HG03460 (cell line): ENCODE results near the gene ARID1B.
A peak's percentile ranks its signal among the peaks of the same experiment; 100 is the strongest.

Experiments
- ATAC-seq: cut with Tn5 transposase; IDR thresholded peaks from one replicate; pipeline ENCODE4 v1.9.1; 2021; ENCODE audit not compliant: unreplicated experiment

The ARID1B gene

DNA sequence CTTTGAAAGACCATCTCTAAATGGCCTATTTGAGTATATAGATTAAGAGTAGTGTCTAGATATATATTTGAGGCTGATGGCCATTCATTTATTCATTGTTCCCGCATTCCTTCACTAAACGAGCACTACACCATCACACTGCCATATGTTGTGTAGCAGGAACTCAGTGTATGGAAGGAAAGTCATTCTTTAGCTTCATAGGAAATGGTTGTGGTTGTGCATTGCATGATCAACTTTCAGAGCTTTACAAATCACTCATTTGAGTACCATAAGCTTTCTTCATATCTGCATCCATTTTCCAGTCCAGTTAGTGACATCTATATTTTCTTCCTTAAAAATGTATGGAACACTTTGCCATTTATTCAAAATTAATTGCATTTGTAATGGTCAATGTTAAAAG is 97.9 kb downstream of the ARID1B start:
- ATAC-seq = no peak

DNA sequence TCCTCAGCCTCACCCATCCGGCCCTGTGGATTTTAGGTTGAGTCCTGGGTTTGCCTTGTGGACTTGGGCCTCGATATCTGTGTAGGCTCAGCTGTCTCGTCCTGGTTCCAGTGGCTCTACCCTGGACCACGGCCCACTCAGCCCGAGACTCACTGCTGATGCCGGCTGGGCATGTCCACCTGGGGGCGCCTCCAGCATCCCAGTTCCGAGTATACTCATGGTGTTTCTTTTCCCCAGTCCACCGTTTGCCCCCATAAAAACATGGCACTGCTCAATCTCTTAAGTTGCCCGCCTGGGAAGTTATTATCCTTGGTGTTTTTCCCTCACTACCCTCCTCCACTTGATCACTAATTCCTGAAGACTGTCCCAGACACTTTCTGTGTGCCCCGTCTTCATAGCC is 99.1 kb downstream of the ARID1B start:
- no peak for ATAC-seq

DNA sequence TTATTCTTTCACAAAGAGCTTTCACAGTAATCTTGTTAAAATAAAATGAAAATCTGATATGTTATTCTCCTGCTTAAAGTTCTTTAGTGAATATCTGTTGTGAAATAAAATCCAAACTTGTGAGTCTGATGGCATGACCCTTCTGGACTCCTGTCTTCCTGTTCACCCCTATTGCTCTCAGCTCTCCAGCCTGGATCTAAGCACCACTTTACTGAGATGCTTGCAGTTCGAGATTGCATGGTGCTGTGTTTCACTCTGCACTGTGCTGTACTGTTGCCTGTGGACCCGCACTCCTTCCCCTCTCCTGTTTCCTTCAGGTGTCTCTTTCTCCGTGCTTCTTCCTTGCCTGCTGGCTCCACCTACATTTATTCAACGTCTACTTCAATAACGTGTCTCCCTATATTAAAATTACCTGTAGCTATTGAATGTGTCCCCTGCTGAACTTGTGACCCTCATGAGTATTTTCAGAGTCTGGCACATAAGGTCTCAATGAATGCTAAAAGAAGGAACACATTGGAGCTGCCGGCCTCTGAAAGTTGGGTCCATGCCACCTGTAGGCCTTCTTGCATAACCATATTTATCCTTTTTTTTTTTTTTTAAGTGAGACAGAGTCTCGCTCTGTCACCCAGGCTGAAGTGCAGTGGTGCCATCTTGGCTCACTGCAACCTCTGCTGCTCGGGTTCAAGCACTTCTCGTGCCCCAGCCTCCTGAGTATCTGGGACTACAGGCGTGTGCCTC is 100.1 kb downstream of the ARID1B start:
- ATAC-seq = no peak

DNA sequence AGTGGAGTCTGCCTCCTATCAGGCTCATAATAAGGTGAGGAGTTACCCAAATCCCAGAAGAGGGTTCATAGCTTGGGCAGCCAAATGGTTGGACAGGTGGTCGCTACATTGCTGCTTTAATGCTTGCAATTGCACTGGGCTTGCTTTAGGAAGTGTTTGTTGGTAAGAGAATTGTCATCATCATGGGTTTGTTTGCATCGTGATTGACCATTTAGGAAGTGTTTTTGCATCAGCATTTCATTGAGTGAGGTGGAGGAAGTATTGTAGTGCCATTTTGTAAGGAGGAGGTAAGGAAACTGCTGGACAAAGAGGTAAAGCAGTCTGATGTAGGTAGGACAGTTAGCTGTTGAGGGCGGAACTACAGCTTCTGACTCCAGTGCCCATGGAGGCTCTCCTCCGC is 101.5 kb downstream of the ARID1B start:
- ATAC-seq = no peak

DNA sequence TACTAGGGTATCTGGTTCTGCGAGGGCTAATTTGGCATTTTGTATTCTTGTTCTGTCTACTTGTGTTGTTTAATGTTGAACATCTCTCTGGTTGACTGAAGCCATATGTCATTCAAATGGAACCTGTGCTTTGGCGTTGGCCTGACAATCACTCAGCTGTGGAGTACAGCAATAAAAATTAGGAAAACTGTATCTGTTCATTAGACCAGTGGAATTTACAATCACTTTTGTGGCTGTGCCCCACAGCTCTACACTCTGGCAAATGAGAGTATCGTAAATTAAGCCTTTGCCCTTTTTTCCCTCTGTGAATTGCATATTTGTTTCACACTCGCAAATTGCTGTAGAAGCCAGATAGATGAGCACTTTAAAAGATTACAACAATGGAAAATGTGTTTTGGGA is 102.0 kb downstream of the ARID1B start:
- ATAC-seq = no peak

DNA sequence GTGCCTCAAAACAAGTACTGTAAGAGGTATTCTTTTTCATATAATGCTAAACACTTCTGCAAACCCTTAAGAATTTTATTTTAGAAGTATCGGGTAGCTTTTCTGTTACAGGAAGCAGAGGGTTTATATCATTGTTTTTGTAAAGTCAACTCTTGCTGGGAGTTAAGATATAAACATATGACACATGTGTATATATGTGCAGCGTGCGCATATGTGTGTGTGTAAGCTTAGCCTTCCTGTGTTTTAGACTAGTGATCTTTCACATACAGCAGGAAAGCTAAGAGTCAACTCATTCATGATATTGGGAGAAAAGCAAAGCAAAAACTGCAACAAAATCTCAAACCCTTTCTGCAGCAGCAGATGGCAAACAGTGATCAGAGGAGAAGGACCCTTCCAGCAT is 102.4 kb downstream of the ARID1B start:
- no peak for ATAC-seq

DNA sequence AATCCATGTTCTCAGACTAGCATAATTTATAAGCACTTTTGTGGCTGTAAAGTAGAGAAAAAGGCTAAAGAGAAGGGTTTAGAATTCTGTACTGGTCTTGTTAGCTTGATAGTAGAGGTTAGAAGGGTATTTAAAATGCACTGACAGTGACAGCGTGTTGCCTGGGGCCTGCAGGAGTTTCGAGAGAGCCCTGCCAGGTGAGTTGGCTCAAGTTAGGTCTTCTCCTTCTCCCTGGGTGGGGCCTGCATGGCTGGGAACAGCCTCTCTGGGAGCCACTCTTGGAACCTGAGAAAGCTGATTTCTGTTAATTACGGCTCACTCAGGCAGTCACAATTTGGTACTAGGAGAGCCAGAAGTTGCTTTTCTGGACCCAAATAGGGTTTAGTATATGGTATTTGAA is 103.7 kb downstream of the ARID1B start:
- ATAC-seq = no peak

DNA sequence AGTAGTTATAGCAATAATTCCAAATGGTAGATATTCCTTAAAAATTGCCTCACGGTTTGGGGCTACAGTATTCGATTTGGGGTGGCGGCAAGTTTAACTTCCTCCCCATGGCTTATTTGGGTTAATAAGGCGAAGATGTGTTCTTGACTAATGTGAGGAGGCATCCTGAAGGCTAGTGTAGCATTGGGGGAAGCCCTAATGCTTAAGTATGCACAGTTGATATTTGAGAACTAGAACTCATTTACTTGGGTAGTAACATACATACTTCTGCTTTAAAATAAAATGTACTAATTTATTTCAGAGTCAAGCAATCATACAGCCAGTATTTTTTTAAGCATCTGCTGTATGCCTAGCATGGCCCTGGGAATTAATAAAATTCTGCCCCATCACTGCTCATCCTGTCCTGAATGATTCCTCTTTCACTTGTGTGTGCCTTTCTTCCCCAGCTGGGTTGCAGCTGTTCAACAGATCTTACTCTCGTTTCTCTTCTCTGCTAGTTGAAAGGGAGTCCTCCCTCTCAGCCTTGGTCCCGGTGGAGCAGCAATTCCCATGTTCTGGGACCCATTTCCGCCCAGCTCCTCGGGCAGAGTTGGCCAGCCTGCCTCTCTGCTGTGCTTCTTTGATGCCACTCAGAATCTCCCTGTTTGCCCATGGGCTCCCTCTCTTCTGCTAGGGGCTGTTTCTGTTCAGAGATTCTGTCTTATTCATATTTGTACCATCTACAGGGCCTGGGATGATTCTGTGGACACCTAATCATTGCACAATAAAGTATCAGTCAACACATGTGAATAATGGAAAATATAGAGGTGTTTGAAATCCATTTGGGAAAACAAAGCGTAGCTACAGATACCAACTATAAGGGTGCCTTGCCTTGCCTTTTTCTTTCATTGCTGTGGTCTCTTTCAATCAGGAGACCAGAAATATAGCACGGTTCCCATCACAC is 104.8 kb downstream of the ARID1B start:
- ATAC-seq = no peak

DNA sequence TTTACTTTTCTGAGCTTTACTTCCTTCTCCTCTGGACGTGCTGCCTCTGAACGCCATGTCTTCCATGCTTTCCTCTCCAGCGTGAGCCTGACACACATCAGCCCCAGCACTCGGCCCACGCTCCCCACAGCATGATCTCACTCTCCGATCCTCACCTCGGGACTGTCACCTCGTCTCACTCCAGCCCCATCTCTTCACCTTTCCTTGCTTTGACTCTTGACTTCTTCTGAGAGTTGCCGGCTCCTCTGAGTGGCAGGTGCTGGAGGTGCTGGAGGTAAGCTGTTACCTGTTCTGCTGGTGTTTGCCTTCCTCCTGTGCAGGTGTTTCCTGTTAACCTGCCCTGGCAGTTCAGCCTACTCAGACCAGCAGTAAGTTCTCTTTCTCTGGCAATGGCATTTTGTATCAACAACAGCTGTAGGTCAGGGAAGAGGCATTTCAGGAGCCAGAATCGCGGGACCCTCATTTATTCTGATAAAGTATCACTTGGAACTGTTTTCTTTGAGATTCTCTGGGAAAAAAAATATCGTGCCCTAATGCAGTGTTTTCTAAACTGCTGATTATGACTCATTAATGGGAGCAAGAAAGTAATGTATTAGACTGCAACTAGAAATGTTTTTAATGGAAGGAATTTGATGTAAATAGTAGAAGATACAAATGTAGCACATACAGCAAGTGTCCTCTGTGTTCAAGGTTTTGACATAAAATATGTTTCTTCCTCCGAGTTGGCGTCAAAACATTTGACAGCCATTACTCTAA is 106.5 kb downstream of the ARID1B start:
- ATAC-seq = no peak

DNA sequence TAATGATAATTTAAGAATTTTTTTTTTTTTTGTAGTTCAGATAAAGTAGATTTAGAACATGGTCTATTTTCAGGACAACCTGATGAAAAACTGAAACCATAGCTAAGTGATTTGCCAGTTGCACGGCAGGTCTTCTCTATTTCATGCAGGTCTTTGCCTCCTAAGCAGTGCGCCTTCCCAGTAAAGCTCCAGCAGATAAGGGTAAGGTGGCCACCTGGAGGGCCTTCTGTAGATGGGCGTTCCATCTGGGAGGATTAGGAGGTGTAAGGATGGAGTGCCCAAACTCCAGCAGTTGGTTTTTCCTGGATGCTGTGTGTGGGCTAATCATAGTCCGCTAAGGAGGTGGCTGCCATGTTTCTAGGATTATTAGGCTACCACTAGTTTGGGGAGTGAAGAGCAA is 107.1 kb downstream of the ARID1B start:
- no peak for ATAC-seq

DNA sequence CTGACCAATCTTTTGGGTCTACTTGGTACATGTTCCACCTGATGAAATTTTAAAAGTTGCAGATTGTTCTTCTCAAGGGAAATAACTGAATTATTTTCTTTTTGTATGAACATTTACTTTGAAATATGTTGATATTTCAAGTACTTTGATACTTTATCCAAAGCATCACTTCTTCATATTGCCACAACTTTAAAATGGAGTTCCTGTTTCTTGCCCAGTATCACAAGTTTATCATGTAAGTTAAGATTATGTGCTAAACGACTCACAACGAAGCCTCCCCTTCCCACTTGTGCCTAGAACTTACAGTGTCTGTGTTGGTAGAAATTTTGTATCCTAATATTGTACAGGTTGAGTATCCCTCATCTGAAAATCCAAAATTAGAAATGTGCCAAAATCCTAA is 108.4 kb downstream of the ARID1B start:
- ATAC-seq = no peak

DNA sequence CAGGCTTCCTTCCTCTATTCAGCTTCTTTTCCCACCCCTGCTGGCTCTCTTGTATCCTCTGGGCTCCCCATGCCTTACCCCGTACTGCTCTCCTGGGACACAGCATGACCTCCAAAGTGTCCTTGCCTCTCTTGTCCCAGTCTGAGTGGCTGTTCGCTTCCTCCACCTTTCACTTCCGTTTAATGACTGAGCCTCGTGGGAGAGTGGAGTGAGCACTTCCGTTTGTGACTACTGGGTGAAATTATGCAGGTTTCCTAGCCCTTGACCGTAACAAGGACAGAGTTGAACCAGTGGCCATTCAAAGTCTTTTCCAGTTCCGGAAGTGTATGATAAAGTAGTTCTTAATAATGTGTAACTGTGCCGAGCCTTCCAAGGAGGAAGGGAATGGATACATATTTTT is 109.2 kb downstream of the ARID1B start:
- ATAC-seq = peak; percentile 64

DNA sequence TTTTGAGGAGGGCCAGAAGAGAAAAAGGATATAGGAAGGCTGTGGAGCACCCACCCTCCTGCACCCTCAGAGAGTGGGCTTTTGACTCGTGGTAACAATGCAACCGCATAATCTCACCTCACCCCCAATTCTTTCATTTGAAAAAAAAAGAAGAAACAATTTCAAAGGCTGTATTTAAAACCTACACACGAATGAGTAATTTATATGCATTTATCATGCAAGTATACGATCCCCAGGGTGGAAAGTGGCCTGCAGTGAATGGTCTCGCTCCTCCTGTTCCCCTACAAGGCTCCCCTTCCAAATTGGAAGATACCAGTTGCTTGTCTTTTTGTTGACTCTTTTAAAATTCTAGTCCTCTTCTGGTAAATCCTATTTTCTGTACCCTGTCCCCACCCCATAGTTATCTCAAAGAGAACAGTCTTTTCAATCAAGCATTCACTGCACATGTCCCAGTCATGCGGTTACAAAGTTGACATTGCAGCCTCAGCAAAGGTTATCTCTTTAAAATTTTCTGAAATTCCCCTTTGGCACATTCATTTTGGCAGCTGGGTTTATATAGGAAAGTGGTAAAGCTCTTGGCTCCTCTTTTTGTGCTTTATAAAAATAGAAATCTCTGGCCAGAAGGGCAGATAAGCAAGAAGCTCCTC is 110.6 kb downstream of the ARID1B start:
- ATAC-seq = no peak

DNA sequence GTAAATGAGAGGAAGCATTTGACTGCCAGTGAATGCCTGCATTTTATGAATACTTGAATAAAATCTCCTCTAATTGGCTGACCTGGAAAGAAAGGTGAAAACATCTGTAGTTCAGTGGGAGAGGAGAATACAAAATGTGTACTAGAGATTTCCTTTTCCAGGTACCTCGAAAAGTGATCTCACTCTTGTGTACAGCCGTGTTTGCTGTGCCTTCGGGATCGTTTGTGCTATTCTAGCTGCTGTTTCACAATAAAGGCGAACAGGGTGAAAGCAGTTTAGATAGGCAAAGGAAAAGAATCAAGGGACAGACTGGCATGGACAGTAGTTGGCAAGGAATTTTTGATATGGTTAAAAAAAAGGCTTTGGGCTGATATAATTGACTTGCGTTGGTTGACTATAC is 112.3 kb downstream of the ARID1B start:
- no peak for ATAC-seq

DNA sequence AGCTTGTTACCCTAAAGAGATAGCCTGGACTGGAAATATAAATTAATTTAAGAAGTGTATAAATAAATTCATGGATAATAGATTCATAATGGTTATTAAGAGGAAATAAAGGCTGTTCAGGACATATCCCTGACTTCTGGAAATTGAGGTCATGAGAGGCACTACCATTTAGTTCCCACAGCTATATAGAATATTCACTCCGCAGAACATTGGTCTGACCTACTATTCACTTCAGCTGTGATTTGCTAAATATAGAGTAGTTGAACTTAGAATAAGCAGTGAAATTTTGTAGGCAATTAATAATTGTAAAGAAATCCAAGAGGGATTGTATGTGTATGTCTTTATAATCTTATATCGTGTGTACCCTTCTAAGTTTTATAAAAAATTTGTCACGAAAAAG is 112.8 kb downstream of the ARID1B start:
- no peak for ATAC-seq

DNA sequence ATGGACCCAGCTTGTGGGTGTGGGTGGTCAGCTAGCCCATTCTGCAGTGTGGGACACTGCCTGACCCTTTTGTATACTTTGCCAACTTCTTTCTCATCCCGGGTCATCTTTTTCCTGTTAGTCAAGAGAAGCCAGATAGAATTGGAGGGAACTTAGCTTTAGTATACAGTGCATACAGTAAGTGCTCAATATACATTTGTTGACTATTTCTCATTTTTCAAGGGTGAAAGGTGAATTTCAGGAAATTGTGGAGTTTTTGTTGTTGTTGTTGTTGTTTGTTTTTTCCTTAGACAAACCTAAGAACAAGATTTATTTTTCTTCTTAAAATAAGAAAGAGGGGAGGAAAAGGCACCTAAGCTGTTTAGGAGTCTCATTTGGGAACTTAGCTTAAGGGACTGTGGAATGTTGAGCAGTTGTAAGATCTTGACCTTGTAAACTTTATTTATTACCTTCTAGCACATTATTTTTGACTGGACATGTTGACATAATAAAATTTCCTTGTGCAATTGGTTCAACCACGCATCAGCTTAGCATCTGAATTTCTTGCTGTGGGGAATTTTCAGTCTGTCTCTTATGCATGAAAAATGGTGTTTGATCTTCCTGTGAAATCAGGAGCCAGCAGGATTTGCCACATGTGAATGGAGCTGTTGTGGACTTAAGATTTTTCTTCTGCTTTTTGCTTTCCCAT is 113.6 kb downstream of the ARID1B start:
- ATAC-seq = no peak

DNA sequence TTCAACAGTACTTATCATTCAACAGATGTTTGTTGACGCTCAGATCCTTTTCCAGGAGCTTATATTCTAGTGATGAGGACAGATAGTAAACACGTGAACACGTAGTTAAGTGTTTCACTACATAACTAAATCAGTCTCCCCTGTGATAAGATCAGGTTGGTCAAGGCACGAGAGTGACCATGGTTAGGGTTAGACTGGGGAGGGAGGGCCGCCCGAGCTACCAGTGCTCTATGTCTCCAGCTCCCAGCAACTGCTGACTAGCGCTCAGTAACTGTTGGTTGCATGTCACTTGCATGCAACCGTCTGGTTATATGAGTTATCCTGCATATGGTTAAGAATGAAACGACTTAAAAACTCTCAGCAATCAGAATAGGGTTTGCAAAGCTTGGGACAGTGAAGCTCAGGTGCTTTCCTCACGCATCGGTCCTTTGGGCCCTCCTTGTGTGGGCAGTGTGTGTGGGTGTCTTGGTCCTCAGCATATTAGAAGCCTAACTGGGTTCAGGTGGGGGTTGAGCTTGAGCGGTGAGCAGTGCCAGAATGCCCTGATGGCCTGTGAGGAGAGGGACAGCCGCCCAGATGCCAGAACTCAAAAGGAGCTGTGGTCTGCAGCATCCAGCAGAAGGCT is 120.8 kb downstream of the ARID1B start:
- ATAC-seq = no peak

DNA sequence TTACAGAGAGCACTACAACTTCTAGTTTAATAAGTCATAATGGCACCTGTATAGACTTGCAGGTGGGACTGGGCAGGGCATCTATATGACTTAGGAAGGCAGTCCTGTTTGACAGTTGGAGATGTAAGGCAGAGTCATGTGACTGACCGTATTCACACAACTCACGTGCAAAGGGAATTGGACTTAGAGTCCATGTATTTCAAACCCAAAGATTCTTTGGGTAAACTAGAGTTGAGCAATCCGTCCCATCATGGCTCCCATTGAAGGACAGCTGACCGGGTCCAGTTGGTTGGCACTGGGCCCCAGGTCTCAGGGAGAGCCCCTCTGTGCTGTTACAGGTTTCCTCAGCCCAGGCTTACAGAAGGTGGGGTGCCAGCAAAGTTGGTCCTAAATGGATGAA is 121.9 kb downstream of the ARID1B start:
- no peak for ATAC-seq

DNA sequence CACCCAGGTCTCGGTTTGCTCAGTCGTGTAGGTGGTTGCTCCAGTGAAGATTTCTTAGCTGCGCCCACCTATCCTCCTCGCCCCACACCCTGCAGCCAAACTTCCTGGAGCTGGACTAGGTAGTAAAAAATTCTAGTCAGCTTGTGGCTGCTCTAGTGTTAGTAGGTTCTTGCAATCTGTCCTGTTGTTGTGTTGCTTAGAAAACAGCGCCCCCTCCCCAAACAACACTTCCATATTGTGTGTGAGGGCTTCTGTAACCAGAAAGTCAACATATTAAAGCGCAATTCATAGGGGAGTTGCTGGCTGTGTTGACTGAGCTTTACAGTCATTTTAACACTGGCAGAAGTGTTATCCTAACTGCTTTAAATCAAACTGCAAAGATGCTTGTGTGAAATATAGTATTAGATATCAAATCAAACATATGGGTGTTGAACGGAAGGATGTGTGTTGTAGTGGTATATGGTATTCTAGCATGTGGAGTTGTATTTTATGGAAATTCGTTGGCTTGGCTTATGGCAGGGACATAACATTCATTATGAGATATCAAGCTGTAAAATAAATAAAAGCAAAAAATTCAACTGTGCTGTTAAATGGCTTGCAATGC is 122.5 kb downstream of the ARID1B start:
- no peak for ATAC-seq

DNA sequence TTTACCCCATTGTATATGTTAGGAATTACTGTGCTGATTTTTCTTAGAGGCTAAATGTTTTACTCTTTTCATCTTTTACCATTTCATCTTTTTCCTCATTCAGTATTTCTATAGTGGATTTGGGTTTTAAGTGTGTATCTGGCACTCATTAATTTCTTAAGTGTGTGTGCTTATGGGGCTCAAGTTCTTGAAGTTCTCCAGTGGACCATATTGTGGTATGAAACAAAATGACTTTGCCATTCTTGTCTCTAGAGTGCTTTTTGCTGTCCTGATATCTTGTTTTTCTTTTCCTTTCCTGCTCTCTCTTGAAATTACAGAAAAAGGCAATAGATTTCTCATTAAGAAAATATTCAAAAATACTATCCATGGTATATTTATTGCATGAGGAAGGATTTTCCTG is 123.1 kb downstream of the ARID1B start:
- no peak for ATAC-seq
